HepG2 (cell line): Measurements from ENCODE around the gene CCDC192. TPM values are rescaled to one million over a fixed set of nuclear protein-coding genes. Genes with fewer than 3 reads are reported as not detected.

Source experiments
- ATAC-seq: fragments of 200-7000 bp; cut with Tn5 transposase; 3 replicates; pipeline ENCODE4 v1.9.1; 2020; ENCODE audit warnings: mild to moderate bottlenecking, moderate library complexity
- BruUV-seq: library from RNA; stranded (reverse); fragments of 400-500 nt; replicated peaks from 2 replicates; lab custom pipeline; 2021; lab: Mats Ljungman, UMichigan
- CTCF ChIA-PET: fragments of 300-600 bp; formaldehyde crosslinking; extraction: SDS; loops from one replicate; lab custom pipeline; 2021; ENCODE audit warnings: low total read pairs, inconsistent platforms, low intra/inter-chr PET ratio; lab: Yijun Ruan, JAX
- POLR2A ChIA-PET: fragments of 350-600 bp; sonication (Branson Sonifier 250); formaldehyde crosslinking; loops from one replicate; lab custom pipeline; 2020; ENCODE audit warnings: antibody characterized with exemption, inconsistent platforms; lab: Yijun Ruan, JAX
- DNase-seq: peaks from one replicate; pipeline ENCODE4 v3.0.0-alpha.2; 2015; ENCODE audit warnings: low spot score
- FAIRE-seq: peaks from 3 replicates; lab custom pipeline; 2011; peaks lifted over from hg19 to GRCh38; lab: Jason Lieb, UNC
- H2AFZ ChIP-seq: one replicate; pipeline ENCODE4 v1.6.1; 2011; ENCODE audit warnings: low read length, inconsistent platforms
- H3K27ac ChIP-seq: fragments of 300-600 bp; 3 replicates; pipeline ENCODE4 v1.8.0; 2011; ENCODE audit warnings: mixed run types, mild to moderate bottlenecking, mixed read lengths, low read length, inconsistent platforms; ENCODE audit not compliant: insufficient read depth; ENCODE audit errors: extremely low read length
- H3K27me3 ChIP-seq, 2 experiments: fragments of 200-600 bp in 1 of 2; 2 replicates in 1 of 2; 3 replicates in 1 of 2; pipeline versions ENCODE4 v1.6.0 to v1.8.0; 2011; ENCODE audit warnings: low read length in 2 of 2, mild to moderate bottlenecking in 2 of 2, moderate library complexity in 2 of 2, inconsistent platforms in 1 of 2; ENCODE audit not compliant: insufficient read depth in 2 of 2, control insufficient read depth in 1 of 2
- H3K36me3 ChIP-seq, 2 experiments: fragments of 200-600 bp in 1 of 2; replicated peaks in 1 of 2; 2 replicates in 1 of 2; 3 replicates in 1 of 2; pipeline versions ENCODE4 v1.5.1 to v1.8.0; 2011; ENCODE audit warnings: low read length in 2 of 2, inconsistent platforms in 1 of 2; ENCODE audit not compliant: insufficient read depth in 2 of 2, control insufficient read depth in 1 of 2
- H3K4me1 ChIP-seq: 2 replicates; pipeline ENCODE4 v1.5.1; 2012; ENCODE audit warnings: low read length, inconsistent platforms; ENCODE audit not compliant: insufficient read depth
- H3K4me2 ChIP-seq: 2 replicates; pipeline ENCODE4 v1.6.0; 2011; ENCODE audit warnings: low read depth, low read length, inconsistent platforms
- H3K4me3 ChIP-seq, 3 experiments: fragments of 200-600 bp in 1 of 3; sonication (generic), shearing (Covaris generic) in 1 of 3; replicated peaks in 1 of 3; 2 replicates each; pipeline ENCODE4 v1.5.1; 2011 to 2016; ENCODE audit warnings: low read length in 3 of 3, inconsistent platforms in 2 of 3, low read depth in 2 of 3, mild to moderate bottlenecking in 2 of 3, control low read depth in 1 of 3, mixed read lengths in 1 of 3; ENCODE audit not compliant: insufficient read depth in 1 of 3
- H3K79me2 ChIP-seq: one replicate; pipeline ENCODE4 v1.6.1; 2011; ENCODE audit warnings: low read length, inconsistent platforms; ENCODE audit not compliant: insufficient read depth
- H3K9ac ChIP-seq: 2 replicates; pipeline ENCODE4 v1.6.0; 2011; ENCODE audit warnings: mild to moderate bottlenecking, low read depth, low read length, inconsistent platforms; ENCODE audit not compliant: insufficient read depth
- H3K9me3 ChIP-seq: 2 replicates; pipeline ENCODE4 v1.5.1; 2012; ENCODE audit warnings: mild to moderate bottlenecking, low read length
- H4K20me1 ChIP-seq: 2 replicates; pipeline ENCODE4 v1.6.0; 2011; ENCODE audit warnings: inconsistent platforms, mild to moderate bottlenecking, low read length, moderate library complexity; ENCODE audit not compliant: insufficient read depth
- DR1 ChIP-seq: sonication (generic); formaldehyde crosslinking; IDR thresholded peaks from 2 replicates; pipeline ENCODE4 v1.8.0; 2021; ENCODE audit warnings: mild to moderate bottlenecking, missing genetic modification reagents, inconsistent platforms
- FLYWCH1 ChIP-seq: sonication (generic); formaldehyde crosslinking; IDR thresholded peaks from 2 replicates; pipeline ENCODE4 v1.8.1; 2023; ENCODE audit warnings: mild to moderate bottlenecking, missing genetic modification reagents
- JUNB ChIP-seq: sonication (generic); formaldehyde crosslinking; IDR thresholded peaks from 2 replicates; pipeline ENCODE4 v1.8.0; 2022; ENCODE audit warnings: missing genetic modification reagents, mild to moderate bottlenecking, borderline replicate concordance
- POLR2G ChIP-seq: fragments of 200-400 bp; formaldehyde crosslinking; IDR thresholded peaks from 2 replicates; pipeline ENCODE4 v1.6.1; 2018; ENCODE audit warnings: mild to moderate bottlenecking, low read depth, low read length, moderate library complexity
- SMAD1 ChIP-seq: sonication (generic); formaldehyde crosslinking; IDR thresholded peaks from 2 replicates; pipeline ENCODE4 v1.4.0; 2020; ENCODE audit warnings: missing genetic modification reagents, low read depth, mild to moderate bottlenecking, borderline replicate concordance
- ZNF225 ChIP-seq: sonication (generic); formaldehyde crosslinking; IDR thresholded peaks from 2 replicates; pipeline ENCODE4 v1.4.0; 2020; ENCODE audit warnings: mild to moderate bottlenecking, missing genetic modification reagents
- ZNF431 ChIP-seq: sonication (generic); formaldehyde crosslinking; IDR thresholded peaks from 2 replicates; pipeline ENCODE4 v1.9.0; 2022; ENCODE audit warnings: missing genetic modification reagents, low read depth, mild to moderate bottlenecking, borderline replicate concordance
- WGBS: methylation state at CpG from one replicate; pipeline ENCODE4 v1.1.6; 2017; ENCODE audit warnings: low lambda C conversion rate; 5-methylcytosine and 5-hydroxymethylcytosine counted together
- in situ Hi-C: cut with HindIII; loops from 2 replicates; pipeline ENCODE4 v1.10.0; 2017; ENCODE audit warnings: low pct_unique_long_range_greater_than_20kb; ENCODE audit not compliant: extremely low pct_ligation_motif_present
- intact Hi-C: fragments of 100-400 bp; cut with micrococcal nuclease; formaldehyde crosslinking; loops from one replicate; pipeline ENCODE4 v1.10.0; 2022; ENCODE audit not compliant: unreplicated experiment
- polyA plus RNA-seq, 8 experiments: library from polyadenylated mRNA; depleted of rRNA in 3 of 8; stranded (reverse) in 7 of 8; unstranded in 1 of 8; fragments of >200 nt; fragmentation: Illumina TruSeq in 4 of 8; extraction: Trizol in 4 of 8; gene quantifications; 2 replicates each; pipeline versions ENCODE4 v1.2.1 to v1.2.3, GENCODE V29; 2011 to 2016; ENCODE audit warnings: low read depth in 4 of 8, missing spikeins in 1 of 8, mixed read lengths in 1 of 8; ENCODE audit not compliant: insufficient read depth in 1 of 8
- total RNA-seq, 5 experiments: library from RNA; depleted of rRNA; stranded (reverse); fragments of >200 nt; fragmentation: Illumina TruSeq; extraction: Trizol; gene quantifications; 2 replicates each; pipeline ENCODE4 v1.2.3, GENCODE V29; 2016; ENCODE audit warnings: low read depth in 1 of 5
- TF ChIP-seq, protein P1 (sequence below): fragments of 450-650 bp; IDR thresholded peaks from 2 replicates; pipeline ENCODE4 v1.6.1; 2017

Gene CCDC192
- total and polyA plus RNA-seq, 2 of the 13 experiments (the other 11 are each of a cell fraction or from before 2014, with no cell fraction given) = not detected

DNA sequence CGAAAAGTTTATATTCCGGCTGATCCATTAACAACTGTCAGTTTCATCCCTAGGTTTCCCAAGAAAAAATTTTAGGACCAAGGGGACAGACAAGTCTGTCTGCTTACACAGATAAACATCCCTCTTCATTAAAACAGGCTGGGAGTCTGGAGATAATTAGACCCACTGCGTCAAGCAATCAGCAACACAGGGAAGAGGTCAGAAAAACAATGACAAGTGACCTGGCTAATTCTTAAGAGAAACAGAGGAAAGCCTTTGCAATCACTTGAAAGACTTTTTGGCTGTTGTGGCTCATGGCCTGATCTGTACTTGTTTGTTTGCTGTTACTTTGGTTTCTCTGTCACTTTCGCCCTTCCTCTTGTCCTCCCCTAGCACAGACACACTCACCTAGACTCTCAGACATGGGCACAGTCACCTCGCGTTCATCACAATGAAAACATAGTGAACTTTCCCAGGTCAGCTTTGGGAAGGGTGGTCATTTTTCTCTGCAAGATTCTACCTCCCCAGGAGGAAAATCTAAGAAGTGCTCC is 2.9 kb upstream of the CCDC192 start:
- CTCF ChIA-PET = no interaction called here
- Histone ChIP-seq H3K36me3 (no peaks in the 10 kb centered on the region), H3K4me1 (peaks cover 6% of the 10 kb centered on the region; the same call in 1 of the 2 replicates), H3K4me3 (no peak overlapping the region), H2AFZ (no peak overlapping the region), H3K9ac (no peak overlapping the region), H3K9me3 (no peaks in the 10 kb centered on the region), H4K20me1 (no peaks in the 10 kb centered on the region), H3K27ac (no peak overlapping the region)
- intact Hi-C loops (no loop called here), in situ Hi-C loops (no loop called here)
- no TSS peak for BruUV-seq
- FAIRE-seq = no peak
- ATAC-seq = no peak
- no peak for TF ChIP-seq SMAD1 (CRISPR knock-in tag)
- TF ChIP-seq POLR2G = no peak
- no peak for TF ChIP-seq DR1 (CRISPR knock-in tag)
- TF ChIP-seq, protein P1, sequence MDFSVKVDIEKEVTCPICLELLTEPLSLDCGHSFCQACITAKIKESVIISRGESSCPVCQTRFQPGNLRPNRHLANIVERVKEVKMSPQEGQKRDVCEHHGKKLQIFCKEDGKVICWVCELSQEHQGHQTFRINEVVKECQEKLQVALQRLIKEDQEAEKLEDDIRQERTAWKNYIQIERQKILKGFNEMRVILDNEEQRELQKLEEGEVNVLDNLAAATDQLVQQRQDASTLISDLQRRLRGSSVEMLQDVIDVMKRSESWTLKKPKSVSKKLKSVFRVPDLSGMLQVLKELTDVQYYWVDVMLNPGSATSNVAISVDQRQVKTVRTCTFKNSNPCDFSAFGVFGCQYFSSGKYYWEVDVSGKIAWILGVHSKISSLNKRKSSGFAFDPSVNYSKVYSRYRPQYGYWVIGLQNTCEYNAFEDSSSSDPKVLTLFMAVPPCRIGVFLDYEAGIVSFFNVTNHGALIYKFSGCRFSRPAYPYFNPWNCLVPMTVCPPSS = no peak
- TF ChIP-seq ZNF225 (CRISPR knock-in tag) = no peak
- TF ChIP-seq JUNB (CRISPR knock-in tag) = no peak
- TF ChIP-seq, all 625 proteins: peak for 0
- DNase-seq = no peak
- no peak overlapping the region for H3K4me2 ChIP-seq
- POLR2A ChIA-PET = no interaction called here
- H3K79me2 ChIP-seq = no peaks in the 10 kb centered on the region
- WGBS = 49% methylated on average over 6 of the region's 6 CpGs
- H3K27me3 ChIP-seq = no peaks in the 10 kb centered on the region

DNA sequence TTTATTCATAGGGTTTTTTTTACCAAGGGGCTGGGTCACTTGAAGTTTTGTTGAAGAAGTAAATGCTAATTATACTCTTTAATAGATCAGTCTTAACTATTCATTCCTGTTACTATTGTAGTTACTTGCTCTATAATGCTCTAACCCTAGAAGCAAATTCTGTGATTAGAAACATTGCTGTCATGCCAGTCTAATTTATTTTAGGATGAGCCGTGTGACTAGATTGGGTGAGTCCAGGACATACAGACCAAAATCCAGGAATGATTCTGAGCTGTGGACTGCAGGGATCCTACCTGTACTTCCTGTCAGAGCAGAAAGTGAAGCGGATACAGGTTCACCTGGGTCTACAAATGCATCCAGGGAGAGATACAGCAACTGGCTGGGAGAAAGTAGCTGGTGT is 757 bp upstream of the CCDC192 start:
- H3K79me2 ChIP-seq = no peaks in the 10 kb centered on the region
- no peaks in the 10 kb centered on the region for H3K9me3 ChIP-seq
- ChIA-PET CTCF (no interaction called here), POLR2A (no interaction called here)
- H3K27ac ChIP-seq = no peak overlapping the region
- no TSS peak for BruUV-seq
- no peak overlapping the region for H3K4me2 ChIP-seq
- no peaks in the 10 kb centered on the region for H4K20me1 ChIP-seq
- in situ Hi-C loops = no loop called here
- H3K9ac ChIP-seq = no peak overlapping the region
- peaks cover 6% of the 10 kb centered on the region; the same call in 1 of the 2 replicates for H3K4me1 ChIP-seq
- H2AFZ ChIP-seq = no peak overlapping the region
- H3K36me3 ChIP-seq = no peaks in the 10 kb centered on the region
- H3K4me3 ChIP-seq = no peak overlapping the region
- H3K27me3 ChIP-seq = no peaks in the 10 kb centered on the region
- DNase-seq (no peak), ATAC-seq (no peak), FAIRE-seq (no peak)
- intact Hi-C loops = no loop called here
- WGBS = 40% methylated on average over 2 of the region's 2 CpGs
- no peak for TF ChIP-seq ZNF431
- TF ChIP-seq FLYWCH1 = no peak
- TF ChIP-seq, all 625 proteins: peak for 0
